T-helper 2 cell (primary cell): ENCODE measurements around the gene FOXR1.
"Not testable (repeated sequence)": the region's sequence is repeated elsewhere in the genome, so short reads cannot be mapped to it uniquely, and the experiment has no call there.

Source experiments
- DNase-seq, 5 experiments: peaks; one replicate each; pipeline versions ENCODE4 v3.0.0 to v3.0.0-alpha.2; 2012 to 2022

FOXR1 gene

GRCh38 chr11:118997627-118998387 is 26.2 kb downstream of the FOXR1 start, which contains the start of gene CENATAC:
CENATAC (plus strand) TSS chr11:118998138; CDS start chr11:118998198, 60 bp downstream.
- peak; percentile 93 to 96 (median 94) for DNase-seq

- DNase-seq: no peak
Measured at GRCh38 chr11:118998388-118998717, 26.8 kb downstream of the FOXR1 start.

DNA sequence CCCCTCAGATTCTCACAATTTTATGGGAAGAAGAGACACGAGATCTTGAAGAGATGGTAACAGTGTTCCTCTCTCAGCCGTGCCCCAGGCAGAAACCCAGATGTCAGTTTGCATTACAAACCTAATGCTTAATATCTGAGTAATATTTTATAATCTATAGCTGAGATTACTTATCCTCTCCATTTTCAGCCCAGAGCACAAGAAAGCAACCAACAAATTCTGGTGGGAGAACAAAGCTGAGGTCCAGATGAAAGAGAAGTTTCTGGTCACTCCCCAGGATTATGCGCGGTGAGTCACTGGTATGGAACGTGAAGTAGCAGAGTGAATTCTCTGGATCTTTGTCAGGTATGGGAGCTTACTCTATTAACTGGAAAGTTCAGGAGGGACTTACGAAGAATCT is 27.3 kb downstream of the FOXR1 start:
- DNase-seq: no peak

GRCh38 chr11:119000906-119001305 is 29.3 kb downstream of the FOXR1 start:
- DNase-seq: no peak

- no peak for DNase-seq
Measured at GRCh38 chr11:119006656-119007055, 35.1 kb downstream of the FOXR1 start.

DNA sequence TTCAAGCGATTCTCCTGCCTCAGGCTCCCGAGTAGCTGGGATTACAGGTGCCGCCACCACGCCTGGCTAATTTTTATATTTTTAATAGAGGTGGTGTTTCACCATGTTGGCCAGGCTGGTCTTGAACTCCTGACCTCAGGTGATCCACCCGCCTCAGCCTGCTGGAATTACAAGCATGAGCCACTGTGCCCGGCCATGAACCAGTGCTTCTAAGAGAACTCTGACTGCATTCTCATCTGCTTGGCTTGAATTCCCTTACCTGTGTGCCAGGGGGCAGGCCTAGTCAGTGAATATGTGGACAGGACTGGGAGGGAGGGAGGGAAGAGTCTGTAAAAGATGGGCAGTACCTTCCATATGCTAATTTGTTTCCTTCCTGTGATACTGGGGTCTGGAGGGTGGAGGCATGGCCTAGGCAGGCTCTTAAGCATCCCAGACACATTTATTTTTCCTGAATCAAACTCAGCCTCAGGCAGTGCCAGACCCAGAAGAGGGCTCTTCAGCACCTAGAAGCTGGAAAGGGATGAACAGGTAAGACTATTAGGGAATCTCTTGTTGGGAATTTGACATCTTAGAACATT is 40.0 kb downstream of the FOXR1 start:
- no peak for DNase-seq

DNA sequence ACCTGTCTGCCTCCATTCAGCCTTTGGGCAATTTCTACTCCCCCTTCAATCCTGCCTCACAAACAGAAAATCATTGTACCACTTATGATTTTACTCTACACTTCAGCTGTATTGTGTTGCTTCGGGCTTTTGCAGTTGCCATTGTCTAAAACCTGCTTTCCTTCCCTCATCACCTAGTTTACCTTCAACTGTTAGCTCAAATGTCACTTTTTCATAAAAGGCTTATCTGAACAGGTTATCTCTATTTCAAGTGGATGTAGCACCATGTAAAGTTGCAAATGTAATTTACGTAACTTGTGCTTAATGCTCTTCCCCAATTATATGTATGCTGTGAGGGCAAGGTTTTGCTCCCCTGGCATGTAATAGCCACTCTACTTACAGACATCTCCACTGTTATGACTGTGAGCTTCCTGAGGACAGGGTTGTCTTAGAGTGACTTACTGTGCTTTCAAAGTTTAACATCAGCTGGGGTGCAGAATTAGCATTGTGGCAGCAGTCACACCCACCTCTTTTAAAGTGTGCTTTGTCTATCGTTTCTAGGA is 41.1 kb downstream of the FOXR1 start:
- DNase-seq: no peak

DNA sequence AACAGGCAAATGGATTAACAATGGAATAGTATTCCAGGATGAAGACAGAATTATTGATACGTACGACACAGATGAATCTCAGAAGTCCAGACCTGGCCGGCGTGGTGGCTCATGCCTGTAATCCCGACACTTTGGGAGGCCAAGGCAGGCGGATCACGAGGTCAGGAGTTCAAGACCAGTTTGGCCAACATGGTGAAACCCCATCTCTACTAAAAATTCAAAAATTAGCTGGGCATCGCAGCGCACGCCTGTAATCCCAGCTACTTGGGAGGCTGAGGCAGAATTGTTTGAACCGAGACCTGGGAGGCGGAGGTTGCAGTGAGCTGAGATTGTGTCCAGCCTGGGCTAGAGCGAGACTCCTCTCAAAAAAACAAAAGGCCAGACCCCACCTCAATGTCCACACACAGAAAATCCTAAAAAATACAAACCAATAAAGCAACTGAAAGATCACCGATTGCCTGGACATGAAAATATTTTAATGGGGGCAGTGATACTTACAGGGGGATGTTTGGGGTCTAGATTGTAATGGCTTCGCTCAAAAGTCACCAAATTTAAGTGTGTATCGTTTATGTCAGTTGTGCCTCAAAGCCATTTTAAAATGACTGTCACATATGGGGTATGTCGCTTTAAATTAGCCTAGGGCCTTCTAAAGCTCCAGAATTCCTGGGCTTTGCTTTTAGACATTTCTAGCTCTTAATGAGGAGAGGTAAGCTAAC is 42.8 kb downstream of the FOXR1 start:
- DNase-seq: no peak

GRCh38 chr11:119015054-119015611 is 43.6 kb downstream of the FOXR1 start:
- no peak for DNase-seq

DNA sequence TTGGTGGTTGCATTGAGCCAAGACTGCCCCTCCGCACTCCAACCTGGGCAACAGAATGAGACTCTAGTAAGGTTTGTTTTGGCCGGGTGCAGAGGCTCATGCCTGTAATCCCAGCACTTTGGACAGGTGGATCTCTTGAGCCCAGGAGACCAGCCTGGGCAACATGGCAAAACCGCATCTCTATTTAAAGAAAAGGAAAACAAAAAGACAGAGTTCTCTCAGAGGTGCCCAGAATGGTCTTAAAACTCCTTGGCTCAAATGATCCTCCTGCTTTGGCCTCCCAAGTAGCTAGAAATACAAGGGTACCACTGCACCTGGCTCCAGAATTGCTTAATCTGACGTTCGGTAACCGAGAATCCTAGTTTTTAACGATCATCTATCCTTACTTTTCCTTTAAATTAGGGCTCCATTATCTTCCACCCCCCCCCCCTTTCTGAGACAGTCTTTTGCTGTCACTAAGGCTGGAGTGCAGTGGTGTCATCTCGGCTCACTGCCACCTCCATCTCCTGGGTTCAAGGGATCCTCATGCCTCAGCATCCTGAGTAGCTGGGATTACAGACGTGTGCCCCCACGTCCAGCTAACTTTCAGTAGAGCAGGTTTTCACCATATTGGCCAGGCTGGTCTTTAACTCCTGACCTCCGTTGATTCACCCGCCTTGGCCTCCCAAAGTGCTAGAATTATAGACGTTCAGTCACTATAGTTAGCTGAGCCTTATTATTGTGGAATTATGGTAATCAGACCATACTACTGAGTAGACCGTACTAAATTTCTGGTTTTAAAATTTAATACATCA is 44.9 kb downstream of the FOXR1 start:
- DNase-seq: no peak

DNA sequence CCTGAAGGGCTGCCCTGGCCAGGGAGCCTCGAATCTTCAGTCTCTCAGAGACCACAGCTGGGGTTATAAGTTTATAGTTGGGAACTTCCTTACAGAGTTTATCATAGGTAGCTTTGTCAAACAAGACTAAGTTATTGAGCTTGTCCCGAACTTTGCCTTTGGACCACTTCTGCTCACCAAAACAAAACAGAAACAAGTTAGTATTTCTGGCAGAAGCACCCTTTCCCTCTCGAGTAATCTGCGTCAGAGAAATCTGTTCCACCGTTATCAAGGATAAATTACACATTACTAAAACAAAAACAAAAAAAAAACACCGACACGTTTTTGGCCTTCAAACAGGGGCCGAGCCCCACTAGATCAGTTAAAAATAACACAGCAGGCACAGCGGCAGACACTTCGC is 45.8 kb downstream of the FOXR1 start:
- DNase-seq: not testable (repeated sequence)

- peak; percentile 88 to 99 (median 95) for DNase-seq
Measured at GRCh38 chr11:119018074-119018938, 46.7 kb downstream of the FOXR1 start, which contains the start of the genes RPS25 and TRAPPC4. RPS25 (minus strand) TSS chr11:119018343; CDS start chr11:119018284, 59 bp downstream. TRAPPC4 (plus strand) TSS chr11:119018766; CDS start chr11:119018796, 30 bp downstream.

GRCh38 chr11:119019996-119020395 is 48.4 kb downstream of the FOXR1 start:
- no peak for DNase-seq

- DNase-seq: no peak
Measured at GRCh38 chr11:119021631-119022030, 50.1 kb downstream of the FOXR1 start.

- DNase-seq: no peak
Measured at GRCh38 chr11:119023741-119024140, 52.2 kb downstream of the FOXR1 start.

- DNase-seq: no peak
Measured at GRCh38 chr11:119024430-119025098, 53.0 kb downstream of the FOXR1 start.

DNA sequence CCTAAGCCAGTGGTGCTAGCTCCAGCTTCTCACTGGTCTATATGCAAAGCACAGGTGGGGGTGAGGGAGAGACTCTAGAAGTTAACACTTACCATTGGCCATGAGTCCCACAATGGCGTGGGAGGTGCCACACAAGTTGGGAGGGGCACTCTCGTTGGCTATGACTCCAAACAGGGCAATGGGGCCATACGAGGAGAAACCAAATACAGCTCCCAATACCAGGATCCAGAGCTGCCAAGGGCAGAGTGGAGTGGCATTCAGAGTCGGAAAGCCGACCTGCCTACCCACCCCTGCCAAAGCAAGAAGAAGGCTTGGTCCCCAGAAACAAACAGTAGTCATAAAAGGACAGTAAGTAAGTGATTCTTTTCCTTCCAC is 53.5 kb downstream of the FOXR1 start:
- DNase-seq: no peak

GRCh38 chr11:119025541-119025940 is 54.0 kb downstream of the FOXR1 start:
- DNase-seq: no peak

DNA sequence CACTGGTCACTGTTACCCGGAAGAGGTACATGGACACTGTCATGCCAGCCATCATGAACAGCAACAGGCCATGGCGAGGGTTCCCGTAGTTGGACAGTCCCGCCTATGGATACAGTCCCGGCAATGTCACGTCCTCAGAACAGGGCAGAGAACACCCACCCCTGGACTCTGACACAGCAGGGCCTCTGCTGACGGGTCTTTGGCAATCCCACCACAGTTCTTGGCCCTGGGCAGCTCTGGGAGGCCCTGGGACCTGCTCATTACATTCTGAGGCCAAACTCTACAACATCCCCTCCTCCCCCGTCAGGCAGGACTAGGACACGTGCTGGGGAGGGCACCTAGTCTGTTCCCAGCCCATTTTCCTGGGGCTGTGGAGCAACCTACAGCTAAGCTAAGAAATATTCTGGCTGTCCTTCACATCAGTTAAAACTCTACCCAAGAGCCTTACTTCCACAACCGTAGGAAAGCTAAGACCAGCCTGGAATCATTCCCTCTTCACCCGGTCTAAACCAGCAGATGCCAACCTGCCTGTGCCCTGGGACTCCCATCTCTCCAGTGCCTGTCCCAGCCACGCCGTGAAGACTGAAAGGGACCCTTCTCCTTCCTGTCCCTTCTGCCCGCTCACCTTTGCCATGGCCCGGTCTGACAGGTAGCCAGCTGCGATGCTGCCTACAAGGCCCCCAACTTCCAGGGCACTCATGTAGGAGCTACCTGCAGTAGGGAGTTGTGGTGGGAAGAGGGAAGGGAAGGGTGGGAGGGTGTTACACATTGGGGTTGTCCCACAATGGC is 54.6 kb downstream of the FOXR1 start:
- DNase-seq: no peak

DNA sequence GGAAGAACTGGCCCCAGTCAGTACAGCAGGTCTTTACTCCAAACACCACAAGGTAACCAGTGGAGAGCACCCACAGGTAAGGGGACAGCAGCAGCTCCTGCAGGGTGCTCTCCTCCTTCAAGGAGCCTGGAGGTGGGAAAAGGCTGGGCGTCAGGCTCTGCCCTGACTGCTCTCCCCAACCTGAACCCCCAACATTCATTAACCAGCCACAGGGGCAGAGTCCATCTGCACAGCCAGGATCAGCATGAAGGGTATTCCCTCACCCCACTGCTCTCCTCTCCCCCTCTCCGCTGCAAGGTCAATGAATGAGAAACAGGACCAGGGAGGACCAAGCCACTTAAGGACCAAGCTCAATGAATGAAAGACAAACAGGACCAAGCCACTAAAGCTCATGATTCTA is 55.4 kb downstream of the FOXR1 start:
- no peak for DNase-seq
